ENCODE data around the gene PDE6B. TPM values are rescaled to one million over a fixed set of nuclear protein-coding genes. Genes with fewer than 3 reads are reported as not detected.
A peak's percentile ranks its signal among the peaks of the same experiment; 100 is the strongest.

Gene PDE6B
- total and polyA plus RNA-seq, 2 of the 13 experiments (the other 11 are each of a cell fraction or from before 2014, with no cell fraction given) = 0.38 to 0.40 TPM

GRCh38 chr4:681736-682451 is 56.5 kb downstream of the PDE6B start (continued):
- no peak for TF ChIP-seq ZSCAN22 (CRISPR knock-in tag; IDR thresholded peaks at IDR 0.05)
- 0 out of 2 replicates have a peak, but pooled peaks have one; percentile 49 for TF ChIP-seq ZNF547 (CRISPR knock-in tag; IDR thresholded peaks at IDR 0.05)

GRCh38 chr4:682490-683172 is 57.3 kb downstream of the PDE6B start:
- Histone ChIP-seq H3K4me3 (replicated peaks in 1 of 3; ENCODE audit: insufficient read depth in 1 of 3, low read depth in 2 of 3, low read length in 3 of 3) (peak overlapping the region in 2 of 3 experiments; percentile 64 to 74; a peak in 4 of 6 replicates), H3K36me3 (replicated peaks in 1 of 2; ENCODE audit: control insufficient read depth in 1 of 2, insufficient read depth in 2 of 2, low read length in 2 of 2) (no peaks in the 10 kb centered on the region), H3K79me2 (ENCODE audit: insufficient read depth, low read length) (no peaks in the 10 kb centered on the region), H2AFZ (ENCODE audit: low read length) (no peak overlapping the region), H3K4me1 (ENCODE audit: insufficient read depth, low read length) (peaks cover 87% of the 10 kb centered on the region), H3K27me3 (ENCODE audit: control insufficient read depth in 1 of 2, insufficient read depth in 2 of 2, low read length in 2 of 2) (0 out of 5 replicates have a peak, but pooled peaks cover 0 to 1% of the 10 kb centered on the region in 2 experiments), H3K4me2 (ENCODE audit: low read depth, low read length) (peak overlapping the region; percentile 79), H4K20me1 (ENCODE audit: insufficient read depth, low read length) (no peaks in the 10 kb centered on the region), H3K9ac (ENCODE audit: insufficient read depth, low read depth, low read length) (peak overlapping the region; percentile 55; the same call in 1 of the 2 replicates), H3K9me3 (ENCODE audit: low read length) (no peaks in the 10 kb centered on the region), H3K27ac (ENCODE audit: extremely low read length, insufficient read depth, low read length) (no peak overlapping the region)
- ChIA-PET CTCF (ENCODE audit: low intra/inter-chr PET ratio, low total read pairs) (no interaction called here), POLR2A (no interaction called here)
- 73% methylated on average over 8 of the region's 23 CpGs for WGBS (ENCODE audit: low lambda C conversion rate)
- BruUV-seq (replicated peaks) = no TSS peak
- intact Hi-C loops (cut with micrococcal nuclease; ENCODE audit: unreplicated experiment) = no loop called here
- no peak for FAIRE-seq
- DNase-seq (ENCODE audit: low spot score) = no peak
- no peak for ATAC-seq
- in situ Hi-C loops (cut with HindIII; ENCODE audit: extremely low pct_ligation_motif_present, low pct_unique_long_range_greater_than_20kb) = no loop called here
- TF ChIP-seq ZFX (CRISPR knock-in tag; IDR thresholded peaks at IDR 0.05; ENCODE audit: low read depth) (peak; percentile 20; the same call in 1 of the 2 replicates), STAG1 (CRISPR knock-in tag; IDR thresholded peaks at IDR 0.05) (no peak), SALL2 (CRISPR knock-in tag; IDR thresholded peaks at IDR 0.05) (no peak), ZNF687 (CRISPR knock-in tag; IDR thresholded peaks at IDR 0.05) (peak; percentile 2; the same call in 1 of the 2 replicates), MXD1 (CRISPR knock-in tag; IDR thresholded peaks at IDR 0.05) (0 out of 2 replicates have a peak, but pooled peaks have one; percentile 13), ZNF691 (CRISPR knock-in tag; IDR thresholded peaks at IDR 0.05; ENCODE audit: borderline replicate concordance, low read depth) (peak; percentile 35; the same call in 1 of the 2 replicates), KDM2A (CRISPR knock-in tag; IDR thresholded peaks at IDR 0.05; ENCODE audit: borderline replicate concordance, low read depth) (0 out of 2 replicates have a peak, but pooled peaks have one; percentile 27), SALL1 (CRISPR knock-in tag; IDR thresholded peaks at IDR 0.05) (0 out of 2 replicates have a peak, but pooled peaks have one; percentile 21), TCF12 (IDR thresholded peaks at IDR 0.05) (no peak), TCF12 (CRISPR knock-in tag; IDR thresholded peaks at IDR 0.05) (no peak), ZNF768 (CRISPR knock-in tag; IDR thresholded peaks at IDR 0.05) (no peak)
